ENCODE results near the gene LRRC26.
A peak's percentile ranks its signal among the peaks of the same experiment; 100 is the strongest.

Gene LRRC26

GRCh38 chr9:137182836-137183235 lies 13.0 kb upstream of the LRRC26 start:
- DNase-seq (ENCODE audit: low spot score), result no peak

GRCh38 chr9:137181680-137182079 lies 11.8 kb upstream of the LRRC26 start:
- DNase-seq (ENCODE audit: low spot score), result no peak

- no peak for DNase-seq (ENCODE audit: low spot score)
These were observed 10.6 kb upstream of the LRRC26 start for GRCh38 chr9:137180491-137180890.

- DNase-seq (ENCODE audit: low spot score), result no peak
These were observed 9.9 kb upstream of the LRRC26 start for GRCh38 chr9:137179761-137180160.

DNA sequence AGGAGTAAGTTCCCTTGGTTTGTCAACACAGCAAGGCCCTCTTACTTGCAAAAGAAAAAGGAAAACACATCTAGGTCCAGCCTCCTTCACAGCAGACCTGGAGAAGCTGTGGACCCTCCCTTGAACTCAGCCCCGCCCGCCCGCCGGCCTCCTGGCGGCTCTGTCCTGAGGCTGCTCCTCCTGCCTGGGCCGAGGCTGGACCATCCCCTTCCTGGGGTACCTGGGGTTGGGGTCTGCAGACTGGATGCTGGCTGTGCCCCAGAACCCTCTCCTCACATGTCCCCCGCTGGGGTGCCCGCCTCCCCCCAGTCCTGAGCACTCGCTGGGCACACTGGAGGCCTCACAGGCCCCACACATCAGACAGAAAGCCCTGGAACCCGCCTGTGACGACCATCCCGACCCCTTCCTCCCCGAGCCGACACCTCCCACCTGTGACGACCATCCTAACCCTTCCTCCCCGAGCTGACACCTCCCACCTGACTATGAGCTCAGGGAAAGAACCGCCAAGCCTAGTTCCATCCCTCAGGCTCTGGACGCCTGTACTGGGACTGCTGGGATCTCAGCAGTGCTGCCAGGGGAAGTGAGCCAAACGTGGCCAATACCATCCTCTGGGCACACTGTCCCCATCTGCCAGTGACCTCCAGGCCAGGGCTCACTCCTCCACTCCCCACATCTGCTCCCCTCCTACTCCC lies 9.2 kb upstream of the LRRC26 start:
- no peak for DNase-seq (ENCODE audit: low spot score)

DNA sequence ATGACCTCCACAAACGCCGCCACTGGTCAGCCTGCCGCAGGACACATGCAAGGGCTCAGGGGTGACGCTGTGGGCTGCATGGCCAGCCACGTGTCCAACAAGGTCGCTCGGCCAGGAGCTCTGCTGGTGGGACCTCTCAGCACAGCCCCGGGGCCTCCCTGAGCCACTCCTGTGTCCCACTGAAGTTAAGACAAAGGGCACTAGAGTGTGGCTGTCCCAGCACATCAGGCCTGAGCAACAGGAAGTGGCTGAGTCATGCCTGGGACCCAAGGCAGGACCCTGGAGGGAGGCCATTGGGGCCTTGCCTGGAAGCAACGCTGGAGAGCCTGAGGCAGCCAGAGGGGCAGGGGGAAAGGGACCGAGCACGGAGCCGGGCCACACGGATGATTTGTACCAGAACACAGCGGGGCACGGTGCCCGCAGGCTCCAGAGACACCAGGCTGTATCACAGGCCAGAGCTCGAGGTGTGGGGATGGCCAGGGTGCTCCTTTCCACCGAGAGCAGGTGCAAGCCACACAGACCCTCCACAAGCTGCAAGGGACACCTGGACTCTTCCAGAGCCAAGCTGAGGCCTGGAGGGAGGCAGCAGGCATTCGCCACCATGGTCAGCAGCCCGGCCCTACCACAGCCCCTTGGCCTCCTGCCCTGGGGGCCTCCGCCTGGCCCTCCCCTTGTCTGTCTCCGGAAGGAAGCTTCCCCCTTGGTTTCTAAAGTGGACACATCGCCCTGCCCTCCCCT lies 8.5 kb upstream of the LRRC26 start:
- no peak for DNase-seq (ENCODE audit: low spot score)

GRCh38 chr9:137176302-137177182 lies 6.7 kb upstream of the LRRC26 start:
- peak; percentile 46 for DNase-seq (ENCODE audit: low spot score)

- DNase-seq (ENCODE audit: low spot score), result no peak
These were observed 5.6 kb upstream of the LRRC26 start for GRCh38 chr9:137175345-137175961.

DNA sequence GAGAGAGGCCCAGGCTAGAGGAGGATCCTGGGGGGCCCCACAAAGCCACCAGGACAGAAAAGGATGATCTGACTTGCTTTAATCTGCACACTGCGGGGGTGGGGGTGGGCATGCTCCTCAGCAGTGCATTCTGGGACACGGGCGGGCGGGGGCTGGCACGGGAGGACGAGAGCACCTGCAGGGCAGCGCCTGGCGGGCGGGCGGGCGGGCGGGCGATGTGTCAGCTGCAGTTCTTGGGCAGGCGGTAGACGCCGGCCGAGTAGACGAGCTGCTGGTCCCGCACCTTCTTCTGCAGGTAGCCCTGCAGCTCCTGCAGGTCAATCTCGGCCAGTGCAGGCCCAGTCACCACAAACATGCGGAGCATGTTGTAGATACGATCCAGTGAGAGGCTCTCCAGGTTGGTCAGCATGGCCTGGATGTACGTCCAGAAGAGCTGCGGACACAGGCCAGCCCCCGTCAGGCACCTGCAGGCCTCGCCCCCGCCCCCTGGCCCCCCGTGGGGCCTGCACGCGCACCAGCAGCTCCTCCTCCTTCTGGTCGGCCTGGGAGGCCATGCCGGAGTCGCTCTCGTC lies 5.0 kb upstream of the LRRC26 start:
- DNase-seq (ENCODE audit: low spot score), result no peak

GRCh38 chr9:137173796-137174664 lies 4.2 kb upstream of the LRRC26 start:
- no peak for DNase-seq (ENCODE audit: low spot score)

- no peak for DNase-seq (ENCODE audit: low spot score)
These were observed 3.3 kb upstream of the LRRC26 start for GRCh38 chr9:137172901-137173795.

DNA sequence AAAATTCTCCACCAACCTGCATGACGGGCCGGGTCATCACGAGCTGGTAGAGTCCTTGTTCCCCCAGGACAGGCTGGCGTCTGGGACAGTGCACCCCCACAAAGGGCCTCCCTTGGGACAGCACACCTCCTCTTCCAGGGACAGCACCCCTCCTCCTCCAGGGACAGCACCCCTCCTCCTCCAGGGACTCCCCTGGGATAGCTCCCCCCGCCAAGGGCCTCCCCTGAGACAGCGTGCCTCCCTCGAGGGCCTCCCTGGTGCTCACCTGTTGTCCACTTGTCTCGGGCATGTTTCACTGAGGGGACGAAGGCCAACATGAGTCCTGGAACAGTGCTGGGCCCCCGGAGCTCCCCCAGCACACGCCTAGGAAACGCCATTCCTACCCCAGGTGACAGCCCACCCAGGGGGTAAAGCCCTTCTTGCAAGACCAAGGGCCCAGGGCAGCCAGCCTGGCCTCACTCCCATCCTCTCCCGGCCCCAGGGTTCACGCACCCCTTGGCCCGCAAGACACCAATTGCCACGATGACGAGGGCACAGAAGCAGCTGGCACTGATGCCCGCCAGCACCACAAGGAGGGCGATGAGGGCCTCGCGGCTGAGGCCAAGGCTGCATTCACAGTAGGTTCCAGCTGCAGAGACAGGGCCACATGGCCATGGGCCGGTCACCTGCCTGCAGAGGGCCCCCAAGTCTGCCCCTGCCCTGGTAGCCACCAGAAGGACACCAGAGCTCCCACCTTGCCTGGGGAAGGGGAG lies 1.5 kb upstream of the LRRC26 start:
- no peak for DNase-seq (ENCODE audit: low spot score)

DNA sequence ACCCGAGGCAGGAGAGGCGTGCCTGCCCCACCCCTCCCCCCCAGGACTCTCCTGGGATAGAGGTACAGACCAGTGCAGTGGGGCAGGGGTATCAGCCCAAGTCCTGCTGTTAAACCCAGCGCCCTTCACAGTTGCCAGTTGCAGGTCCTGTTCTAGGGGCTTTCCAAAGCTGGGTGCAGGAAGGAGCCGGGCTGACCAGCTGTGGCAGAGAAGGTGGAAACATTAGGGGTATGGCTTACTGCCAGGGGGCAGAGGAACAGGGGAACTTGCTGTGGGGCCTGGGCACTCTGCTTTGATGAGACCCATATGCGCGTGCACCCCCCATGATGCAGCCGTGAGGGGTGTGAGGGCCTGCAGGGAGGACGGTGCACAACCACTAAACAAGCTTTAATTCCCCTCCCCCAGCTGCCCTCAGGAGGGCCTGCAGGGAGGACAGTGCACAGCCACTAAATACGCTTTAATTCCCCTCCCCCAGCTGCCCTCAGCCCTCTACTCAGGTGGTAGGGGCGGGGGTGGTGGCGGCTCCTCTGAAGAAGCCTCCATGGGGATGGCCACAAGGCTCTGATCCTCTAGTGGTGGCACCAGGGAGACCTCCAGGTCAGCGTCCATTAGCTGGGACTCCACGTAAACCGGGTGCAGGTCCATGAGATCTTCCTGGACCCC lies 766 bp upstream of the LRRC26 start:
- no peak for DNase-seq (ENCODE audit: low spot score)

GRCh38 chr9:137168904-137169856 lies 671 bp downstream of the LRRC26 start:
- DNase-seq (ENCODE audit: low spot score), result peak; percentile 59

DNA sequence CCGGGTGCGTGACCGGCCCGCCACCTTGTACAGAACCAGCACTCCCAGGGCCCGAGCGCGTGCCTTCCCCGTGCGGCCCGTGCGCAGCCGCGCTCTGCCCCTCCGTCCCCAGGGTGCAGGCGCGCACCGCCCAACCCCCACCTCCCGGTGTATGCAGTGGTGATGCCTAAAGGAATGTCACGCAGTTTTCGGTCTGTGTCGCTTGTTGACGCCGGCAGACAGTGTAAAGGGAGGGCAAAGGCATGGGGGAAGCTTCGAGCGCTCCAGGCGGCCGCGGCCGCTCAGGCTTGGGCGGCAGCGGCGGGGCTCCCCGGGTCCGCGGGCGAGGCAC lies 1.3 kb downstream of the LRRC26 start:
- DNase-seq (ENCODE audit: low spot score), result no peak

DNA sequence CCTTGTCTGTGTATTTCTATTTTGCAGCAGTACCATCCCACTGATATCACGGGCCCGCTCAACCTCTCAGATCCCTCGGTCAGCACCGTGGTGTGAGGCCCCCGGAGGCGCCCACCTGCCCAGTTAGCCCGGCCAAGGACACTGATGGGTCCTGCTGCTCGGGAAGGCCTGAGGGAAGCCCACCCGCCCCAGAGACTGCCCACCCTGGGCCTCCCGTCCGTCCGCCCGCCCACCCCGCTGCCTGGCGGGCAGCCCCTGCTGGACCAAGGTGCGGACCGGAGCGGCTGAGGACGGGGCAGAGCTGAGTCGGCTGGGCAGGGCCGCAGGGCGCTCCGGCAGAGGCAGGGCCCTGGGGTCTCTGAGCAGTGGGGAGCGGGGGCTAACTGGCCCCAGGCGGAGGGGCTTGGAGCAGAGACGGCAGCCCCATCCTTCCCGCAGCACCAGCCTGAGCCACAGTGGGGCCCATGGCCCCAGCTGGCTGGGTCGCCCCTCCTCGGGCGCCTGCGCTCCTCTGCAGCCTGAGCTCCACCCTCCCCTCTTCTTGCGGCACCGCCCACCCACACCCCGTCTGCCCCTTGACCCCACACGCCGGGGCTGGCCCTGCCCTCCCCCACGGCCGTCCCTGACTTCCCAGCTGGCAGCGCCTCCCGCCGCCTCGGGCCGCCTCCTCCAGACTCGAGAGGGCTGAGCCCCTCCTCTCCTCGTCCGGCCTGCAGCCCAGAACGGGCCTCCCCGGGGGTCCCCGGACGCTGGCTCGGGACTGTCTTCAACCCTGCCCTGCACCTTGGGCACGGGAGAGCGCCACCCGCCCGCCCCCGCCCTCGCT lies 1.9 kb downstream of the LRRC26 start:
- no peak for DNase-seq (ENCODE audit: low spot score)

- DNase-seq (ENCODE audit: low spot score), result no peak
These were observed 2.5 kb downstream of the LRRC26 start for GRCh38 chr9:137167277-137167746.
